ENCODE measurements around the gene PSMD4.

PSMD4 gene

GRCh38 chr1:151287341-151287699 is 32.8 kb downstream of the PSMD4 start:
- no peaks in the 10 kb centered on the region for H4K20me1 ChIP-seq (ENCODE audit: insufficient read depth, low read length)
- H3K4me2 ChIP-seq (ENCODE audit: low read depth, low read length): no peak overlapping the region
- no peak for TF ChIP-seq EZH2 (optimal IDR thresholded peaks at IDR 0.05; ENCODE audit: low read depth, low read length)
- no peak for TF ChIP-seq EZH2phosphoT487 (IDR thresholded peaks at IDR 0.05; ENCODE audit: low read length)
- TF ChIP-seq CTCF (IDR thresholded peaks at IDR 0.05; ENCODE audit: low read length): no peak
- H3F3A ChIP-seq (ENCODE audit: insufficient read depth, low read length): 0 out of 2 replicates have a peak, but pooled peaks cover 5% of the 10 kb centered on the region
- no peak overlapping the region for H2AFZ ChIP-seq (ENCODE audit: low read length)
- no peak overlapping the region for H3K27ac ChIP-seq (ENCODE audit: low read length)
- no peaks in the 10 kb centered on the region for H3K9me2 ChIP-seq (replicated peaks; ENCODE audit: insufficient read depth, low read length)
- H3K9ac ChIP-seq (ENCODE audit: low read length): no peak overlapping the region
- H3K36me3 ChIP-seq (replicated peaks; ENCODE audit: insufficient read depth, low read length): no peaks in the 10 kb centered on the region
- H3K79me2 ChIP-seq (ENCODE audit: low read length): peaks cover 39% of the 10 kb centered on the region
- peaks cover 10% of the 10 kb centered on the region for H3K4me1 ChIP-seq (ENCODE audit: low read length)
- DNase-seq: no peak
- H3K4me3 ChIP-seq (ENCODE audit: low read length): no peak overlapping the region
- no peaks in the 10 kb centered on the region for H3K9me3 ChIP-seq (replicated peaks; ENCODE audit: insufficient read depth, low read length)
- H3K27me3 ChIP-seq (replicated peaks; ENCODE audit: insufficient read depth, low read length): no peaks in the 10 kb centered on the region

- Histone ChIP-seq H3K9ac (ENCODE audit: low read length) (no peak overlapping the region), H3K9me3 (replicated peaks; ENCODE audit: insufficient read depth, low read length) (no peaks in the 10 kb centered on the region), H2AFZ (ENCODE audit: low read length) (no peak overlapping the region), H3K9me2 (replicated peaks; ENCODE audit: insufficient read depth, low read length) (no peaks in the 10 kb centered on the region), H3K4me1 (ENCODE audit: low read length) (peaks cover 10% of the 10 kb centered on the region), H3K27me3 (replicated peaks; ENCODE audit: insufficient read depth, low read length) (no peaks in the 10 kb centered on the region), H3K4me2 (ENCODE audit: low read depth, low read length) (no peak overlapping the region), H3K4me3 (ENCODE audit: low read length) (no peak overlapping the region), H3K36me3 (replicated peaks; ENCODE audit: insufficient read depth, low read length) (no peaks in the 10 kb centered on the region), H3K27ac (ENCODE audit: low read length) (no peak overlapping the region), H4K20me1 (ENCODE audit: insufficient read depth, low read length) (no peaks in the 10 kb centered on the region), H3F3A (ENCODE audit: insufficient read depth, low read length) (0 out of 2 replicates have a peak, but pooled peaks cover 5% of the 10 kb centered on the region), H3K79me2 (ENCODE audit: low read length) (peaks cover 33% of the 10 kb centered on the region)
- no peak for DNase-seq
- TF ChIP-seq EZH2phosphoT487 (IDR thresholded peaks at IDR 0.05; ENCODE audit: low read length) (no peak), CTCF (IDR thresholded peaks at IDR 0.05; ENCODE audit: low read length) (no peak), EZH2 (optimal IDR thresholded peaks at IDR 0.05; ENCODE audit: low read depth, low read length) (no peak)
Measured at GRCh38 chr1:151287767-151288500, 33.4 kb downstream of the PSMD4 start.

GRCh38 chr1:151288502-151288901 is 34.0 kb downstream of the PSMD4 start:
- Histone ChIP-seq H2AFZ (ENCODE audit: low read length) (no peak overlapping the region), H3K27ac (ENCODE audit: low read length) (no peak overlapping the region), H3K4me3 (ENCODE audit: low read length) (no peak overlapping the region), H3F3A (ENCODE audit: insufficient read depth, low read length) (0 out of 2 replicates have a peak, but pooled peaks cover 5% of the 10 kb centered on the region), H3K36me3 (replicated peaks; ENCODE audit: insufficient read depth, low read length) (no peaks in the 10 kb centered on the region), H4K20me1 (ENCODE audit: insufficient read depth, low read length) (no peaks in the 10 kb centered on the region), H3K27me3 (replicated peaks; ENCODE audit: insufficient read depth, low read length) (no peaks in the 10 kb centered on the region), H3K9ac (ENCODE audit: low read length) (no peak overlapping the region), H3K4me2 (ENCODE audit: low read depth, low read length) (no peak overlapping the region), H3K9me2 (replicated peaks; ENCODE audit: insufficient read depth, low read length) (no peaks in the 10 kb centered on the region), H3K9me3 (replicated peaks; ENCODE audit: insufficient read depth, low read length) (no peaks in the 10 kb centered on the region), H3K4me1 (ENCODE audit: low read length) (peaks cover 5% of the 10 kb centered on the region), H3K79me2 (ENCODE audit: low read length) (peaks cover 27% of the 10 kb centered on the region)
- TF ChIP-seq CTCF (IDR thresholded peaks at IDR 0.05; ENCODE audit: low read length) (no peak), EZH2 (optimal IDR thresholded peaks at IDR 0.05; ENCODE audit: low read depth, low read length) (no peak), EZH2phosphoT487 (IDR thresholded peaks at IDR 0.05; ENCODE audit: low read length) (no peak)
- DNase-seq: no peak
